Measurements from ENCODE around the gene ARMC6. TPM values are rescaled to one million over a fixed set of nuclear protein-coding genes. Genes with fewer than 3 reads are reported as not detected.
A peak's percentile ranks its signal among the peaks of the same experiment; 100 is the strongest.

The ARMC6 gene
- total and polyA plus RNA-seq, 4 experiments from 2014 or later: 11.8 to 25.8 (median 18.2) TPM

GRCh38 chr19:19074196-19074882 lies 40.9 kb downstream of the ARMC6 start:
- Mint-ChIP-seq H3K36me3 (peaks cover 8 to 35% of the 10 kb centered on the region in 2 donors), H3K27me3 (no peaks in the 10 kb centered on the region), H3K27ac (peak overlapping the region in 1 of 7 donors; percentile 2), H3K9me3 (no peaks in the 10 kb centered on the region), H3K4me3 (no peak overlapping the region), H3K4me1 (peaks cover 21 to 49% (median 24%) of the 10 kb centered on the region in 4 donors)
- Histone ChIP-seq H3K27ac (ENCODE audit: low read depth, low read length) (no peak overlapping the region), H3K27me3 (ENCODE audit: insufficient read depth, low read length) (no peaks in the 10 kb centered on the region), H3K36me3 (ENCODE audit: insufficient read depth, low read length) (peaks cover 13% of the 10 kb centered on the region), H3K4me1 (ENCODE audit: insufficient read depth, low read length) (peaks cover 3% of the 10 kb centered on the region), H3K9me3 (ENCODE audit: control insufficient read depth in 1 of 2, low read length in 2 of 2) (no peaks in the 10 kb centered on the region), H3K4me3 (ENCODE audit: low read length in 2 of 2) (no peak overlapping the region)
- intact Hi-C loops (cut with micrococcal nuclease): no loop called here
- CTCF ChIA-PET (ENCODE audit: partially characterized antibody): no interaction called here
- POLR2A ChIA-PET (ENCODE audit: partially characterized antibody): no interaction called here
- DNase-seq: no peak

- DNase-seq: no peak
- Mint-ChIP-seq H3K9me3 (no peaks in the 10 kb centered on the region), H3K4me3 (no peak overlapping the region), H3K4me1 (peaks cover 19 to 52% (median 24%) of the 10 kb centered on the region in 4 donors), H3K27me3 (no peaks in the 10 kb centered on the region), H3K36me3 (peaks cover 10 to 36% of the 10 kb centered on the region in 2 donors), H3K27ac (peak overlapping the region in 2 of 7 donors; percentile 36 to 42)
- Histone ChIP-seq H3K9me3 (ENCODE audit: control insufficient read depth in 1 of 2, low read length in 2 of 2) (no peaks in the 10 kb centered on the region), H3K27ac (ENCODE audit: low read depth, low read length) (no peak overlapping the region), H3K27me3 (ENCODE audit: insufficient read depth, low read length) (no peaks in the 10 kb centered on the region), H3K4me3 (ENCODE audit: low read length in 2 of 2) (no peak overlapping the region), H3K4me1 (ENCODE audit: insufficient read depth, low read length) (no peaks in the 10 kb centered on the region), H3K36me3 (ENCODE audit: insufficient read depth, low read length) (peaks cover 13% of the 10 kb centered on the region)
- intact Hi-C loops (cut with micrococcal nuclease): no loop called here
- ChIA-PET CTCF (ENCODE audit: partially characterized antibody) (no interaction called here), POLR2A (ENCODE audit: partially characterized antibody) (no interaction called here)
Observed at GRCh38 chr19:19075126-19075525, 41.7 kb downstream of the ARMC6 start.

- ChIA-PET CTCF (ENCODE audit: partially characterized antibody) (no interaction called here), POLR2A (ENCODE audit: partially characterized antibody) (no interaction called here)
- H3K27me3 Mint-ChIP-seq: no peaks in the 10 kb centered on the region
Observed at GRCh38 chr19:19076476-19076875, 43.1 kb downstream of the ARMC6 start.

GRCh38 chr19:19077103-19077502 lies 43.7 kb downstream of the ARMC6 start:
- H3K27ac Mint-ChIP-seq: no peak overlapping the region

More at GRCh38 chr19:19076476-19076875, 43.1 kb downstream of the ARMC6 start:
- no peak overlapping the region for H3K27ac ChIP-seq (ENCODE audit: low read depth, low read length)
- H3K9me3 ChIP-seq (ENCODE audit: control insufficient read depth in 1 of 2, low read length in 2 of 2): no peaks in the 10 kb centered on the region
- intact Hi-C loops (cut with micrococcal nuclease): no loop called here
- no peak overlapping the region for H3K4me3 ChIP-seq (ENCODE audit: low read length in 2 of 2)
- no peaks in the 10 kb centered on the region for H3K4me1 ChIP-seq (ENCODE audit: insufficient read depth, low read length)
- peaks cover 9% of the 10 kb centered on the region for H3K36me3 ChIP-seq (ENCODE audit: insufficient read depth, low read length)
- peaks cover 19 to 45% (median 22%) of the 10 kb centered on the region in 4 donors for H3K4me1 Mint-ChIP-seq
- H3K36me3 Mint-ChIP-seq: peaks cover 10 to 32% of the 10 kb centered on the region in 2 donors
- H3K27ac Mint-ChIP-seq: no peak overlapping the region
- DNase-seq: no peak
- no peaks in the 10 kb centered on the region for H3K27me3 ChIP-seq (ENCODE audit: insufficient read depth, low read length)
- no peak overlapping the region for H3K4me3 Mint-ChIP-seq
- H3K9me3 Mint-ChIP-seq: no peaks in the 10 kb centered on the region

GRCh38 chr19:19078801-19079200 lies 45.4 kb downstream of the ARMC6 start:
- Mint-ChIP-seq H3K4me3 (no peak overlapping the region), H3K4me1 (peaks cover 14 to 42% (median 19%) of the 10 kb centered on the region in 4 donors), H3K27me3 (no peaks in the 10 kb centered on the region), H3K9me3 (no peaks in the 10 kb centered on the region), H3K27ac (no peak overlapping the region), H3K36me3 (peaks cover 10 to 36% of the 10 kb centered on the region in 2 donors)
- no peaks in the 10 kb centered on the region for H3K4me1 ChIP-seq (ENCODE audit: insufficient read depth, low read length)
- no peaks in the 10 kb centered on the region for H3K9me3 ChIP-seq (ENCODE audit: control insufficient read depth in 1 of 2, low read length in 2 of 2)
- DNase-seq: no peak
- no peak overlapping the region for H3K27ac ChIP-seq (ENCODE audit: low read depth, low read length)
- H3K36me3 ChIP-seq (ENCODE audit: insufficient read depth, low read length): peaks cover 9% of the 10 kb centered on the region
- intact Hi-C loops (cut with micrococcal nuclease): no loop called here
- ChIA-PET POLR2A (ENCODE audit: partially characterized antibody) (no interaction called here), CTCF (ENCODE audit: partially characterized antibody) (no interaction called here)
- no peaks in the 10 kb centered on the region for H3K27me3 ChIP-seq (ENCODE audit: insufficient read depth, low read length)
- no peak overlapping the region for H3K4me3 ChIP-seq (ENCODE audit: low read length in 2 of 2)

More at GRCh38 chr19:19077103-19077502, 43.7 kb downstream of the ARMC6 start:
- Histone ChIP-seq H3K27ac (ENCODE audit: low read depth, low read length) (no peak overlapping the region), H3K36me3 (ENCODE audit: insufficient read depth, low read length) (peaks cover 9% of the 10 kb centered on the region), H3K9me3 (ENCODE audit: control insufficient read depth in 1 of 2, low read length in 2 of 2) (no peaks in the 10 kb centered on the region), H3K4me3 (ENCODE audit: low read length in 2 of 2) (no peak overlapping the region), H3K4me1 (ENCODE audit: insufficient read depth, low read length) (no peaks in the 10 kb centered on the region), H3K27me3 (ENCODE audit: insufficient read depth, low read length) (no peaks in the 10 kb centered on the region)
- no peaks in the 10 kb centered on the region for H3K9me3 Mint-ChIP-seq
- ChIA-PET POLR2A (ENCODE audit: partially characterized antibody) (no interaction called here), CTCF (ENCODE audit: partially characterized antibody) (no interaction called here)
- intact Hi-C loops (cut with micrococcal nuclease): no loop called here
- H3K4me3 Mint-ChIP-seq: no peak overlapping the region
- peaks cover 19 to 51% (median 22%) of the 10 kb centered on the region in 4 donors for H3K4me1 Mint-ChIP-seq
- H3K27me3 Mint-ChIP-seq: no peaks in the 10 kb centered on the region
- H3K36me3 Mint-ChIP-seq: peaks cover 10 to 35% of the 10 kb centered on the region in 2 donors
- no peak for DNase-seq

DNA sequence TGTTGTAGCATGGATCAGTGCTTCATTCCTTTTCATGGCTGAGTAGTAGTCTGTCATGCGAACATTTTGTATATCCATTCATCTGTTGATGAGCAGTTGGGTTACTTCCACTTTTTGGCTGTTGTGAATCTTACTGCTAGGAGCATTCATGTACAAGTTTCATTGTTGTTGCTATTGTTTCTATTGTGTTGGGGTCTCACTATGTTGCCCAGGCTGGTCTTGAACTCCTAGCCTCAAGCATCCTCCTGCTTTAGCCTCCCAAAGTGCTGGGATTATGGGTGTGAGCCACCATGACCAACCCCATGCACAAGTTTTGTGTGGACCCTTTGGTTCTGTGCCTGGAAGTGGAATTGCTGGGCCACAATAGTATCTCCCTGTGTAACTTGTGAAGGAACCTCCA lies 46.2 kb downstream of the ARMC6 start:
- Histone ChIP-seq H3K27me3 (ENCODE audit: insufficient read depth, low read length) (no peaks in the 10 kb centered on the region), H3K36me3 (ENCODE audit: insufficient read depth, low read length) (peaks cover 9% of the 10 kb centered on the region), H3K4me1 (ENCODE audit: insufficient read depth, low read length) (no peaks in the 10 kb centered on the region), H3K9me3 (ENCODE audit: control insufficient read depth in 1 of 2, low read length in 2 of 2) (no peaks in the 10 kb centered on the region), H3K4me3 (ENCODE audit: low read length in 2 of 2) (no peak overlapping the region), H3K27ac (ENCODE audit: low read depth, low read length) (no peak overlapping the region)
- CTCF ChIA-PET (ENCODE audit: partially characterized antibody): no interaction called here
- H3K4me3 Mint-ChIP-seq: no peak overlapping the region
- POLR2A ChIA-PET (ENCODE audit: partially characterized antibody): no interaction called here
- no peaks in the 10 kb centered on the region for H3K27me3 Mint-ChIP-seq
- no peak overlapping the region for H3K27ac Mint-ChIP-seq
- no peaks in the 10 kb centered on the region for H3K9me3 Mint-ChIP-seq
- intact Hi-C loops (cut with micrococcal nuclease): no loop called here
- DNase-seq: no peak
- H3K36me3 Mint-ChIP-seq: peaks cover 10 to 34% of the 10 kb centered on the region in 2 donors
- H3K4me1 Mint-ChIP-seq: peaks cover 11 to 36% (median 16%) of the 10 kb centered on the region in 4 donors

DNA sequence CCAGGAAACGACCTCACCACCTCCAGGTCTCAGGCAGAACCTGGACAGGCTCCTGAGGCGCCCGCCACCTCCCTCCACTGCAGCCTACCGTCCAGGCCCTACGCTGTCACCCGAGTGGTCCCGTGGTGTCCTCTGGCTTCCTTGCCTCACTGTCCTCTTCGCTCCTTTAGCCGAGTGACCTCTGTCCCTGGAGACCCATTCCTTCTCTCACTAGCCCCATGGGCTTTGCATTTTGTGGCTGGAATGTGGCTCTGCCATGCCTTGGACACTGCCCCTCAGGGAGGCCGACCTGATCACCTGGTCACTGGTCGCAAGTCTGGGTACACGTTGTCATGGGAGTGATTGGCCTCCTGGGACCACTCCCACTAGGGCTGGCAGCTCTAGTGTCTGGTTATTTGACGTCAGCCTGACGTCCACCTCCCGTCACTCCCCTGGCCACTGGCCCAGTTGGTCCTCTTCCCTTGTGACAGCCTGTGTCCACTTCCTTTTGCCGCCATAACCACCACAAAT lies 48.3 kb downstream of the ARMC6 start:
- Mint-ChIP-seq H3K36me3 (peaks cover 10 to 29% of the 10 kb centered on the region in 2 donors), H3K27ac (peak overlapping the region in 1 of 7 donors; percentile 56), H3K9me3 (no peaks in the 10 kb centered on the region), H3K4me3 (no peak overlapping the region), H3K4me1 (peaks cover 8 to 29% (median 13%) of the 10 kb centered on the region in 4 donors), H3K27me3 (no peaks in the 10 kb centered on the region)
- Histone ChIP-seq H3K4me1 (ENCODE audit: insufficient read depth, low read length) (no peaks in the 10 kb centered on the region), H3K4me3 (ENCODE audit: low read length in 2 of 2) (no peak overlapping the region), H3K27ac (ENCODE audit: low read depth, low read length) (no peak overlapping the region), H3K36me3 (ENCODE audit: insufficient read depth, low read length) (no peaks in the 10 kb centered on the region), H3K27me3 (ENCODE audit: insufficient read depth, low read length) (no peaks in the 10 kb centered on the region), H3K9me3 (ENCODE audit: control insufficient read depth in 1 of 2, low read length in 2 of 2) (no peaks in the 10 kb centered on the region)
- POLR2A ChIA-PET (ENCODE audit: partially characterized antibody): no interaction called here
- no peak for DNase-seq
- CTCF ChIA-PET (ENCODE audit: partially characterized antibody): no interaction called here
- intact Hi-C loops (cut with micrococcal nuclease): no loop called here
